ENCODE results near the gene GMPR2.

The GMPR2 gene

GRCh38 chr14:24270537-24271133, 37.9 kb downstream of the GMPR2 start:
- no peak for DNase-seq

- DNase-seq: peak; percentile 95
Observed at GRCh38 chr14:24271134-24271833, 38.6 kb downstream of the GMPR2 start, which contains the start of gene RABGGTA. Gene RABGGTA, minus strand, starts transcription at chr14:24271597. Its CDS starts 482 bp downstream, at chr14:24271115.

GRCh38 chr14:24271834-24272263, 39.1 kb downstream of the GMPR2 start:
- DNase-seq: no peak

GRCh38 chr14:24272467-24272866, 39.7 kb downstream of the GMPR2 start:
- no peak for DNase-seq

- DNase-seq: no peak
Observed at GRCh38 chr14:24273422-24273998, 40.8 kb downstream of the GMPR2 start.

GRCh38 chr14:24274101-24274543, 41.4 kb downstream of the GMPR2 start:
- DNase-seq: no peak

- no peak for DNase-seq
Observed at GRCh38 chr14:24277071-24277470, 44.3 kb downstream of the GMPR2 start.

GRCh38 chr14:24277606-24278321, 45.0 kb downstream of the GMPR2 start:
- no peak for DNase-seq

GRCh38 chr14:24278424-24278823, 45.7 kb downstream of the GMPR2 start:
- no peak for DNase-seq

GRCh38 chr14:24279301-24280186, 46.8 kb downstream of the GMPR2 start:
- DNase-seq: no peak

- no peak for DNase-seq
Observed at GRCh38 chr14:24280797-24281460, 48.2 kb downstream of the GMPR2 start.

GRCh38 chr14:24281636-24282035, 48.9 kb downstream of the GMPR2 start:
- DNase-seq: no peak

- no peak for DNase-seq
Observed at GRCh38 chr14:24282736-24283135, 50.0 kb downstream of the GMPR2 start.

GRCh38 chr14:24283796-24284460, 51.2 kb downstream of the GMPR2 start:
- no peak for DNase-seq

GRCh38 chr14:24284501-24285035, 51.8 kb downstream of the GMPR2 start:
- no peak for DNase-seq

GRCh38 chr14:24285351-24285750, 52.6 kb downstream of the GMPR2 start:
- no peak for DNase-seq

GRCh38 chr14:24286996-24287395, 54.3 kb downstream of the GMPR2 start:
- DNase-seq: no peak
